T-cell (primary cell): ENCODE data around the gene SLFN11. TPM values are rescaled to one million over a fixed set of nuclear protein-coding genes. Genes with fewer than 3 reads are reported as not detected.

Experiments
- ATAC-seq, 4 experiments: fragments of 200-7000 bp in 3 of 4; fragments of 150-1000 bp in 1 of 4; cut with Tn5 transposase; replicated peaks in 1 of 4; 1 replicate in 3 of 4; 2 replicates in 1 of 4; pipeline ENCODE4 v1.10.0; 2021; ENCODE audit warnings: moderate library complexity in 3 of 4, mild to moderate bottlenecking in 2 of 4, moderate number of reproducible peaks in 1 of 4
- CTCF ChIA-PET, 2 donors: fragments of 300-600 bp; sonication (Branson Sonifier 250); formaldehyde crosslinking; loops; one replicate each; lab custom pipeline; 2022; ENCODE audit warnings: antibody characterized with exemption in 2 of 2; lab: Charles Lee
- POLR2A ChIA-PET, 2 donors: fragments of 300-600 bp; sonication (Branson Sonifier 250); formaldehyde crosslinking; loops; one replicate each; lab custom pipeline; 2022; ENCODE audit warnings: antibody characterized with exemption in 2 of 2; lab: Charles Lee
- DNase-seq, 35 experiments: peaks; one replicate each; pipeline versions ENCODE4 v3.0.0 to v3.0.0-alpha.2; 2013 to 2023
- H3K27ac ChIP-seq: one replicate; pipeline ENCODE4 v1.5.1; 2013; ENCODE audit warnings: low read length
- H3K27me3 ChIP-seq, 2 experiments: replicated peaks in 1 of 2; 1 replicate in 1 of 2; 2 replicates in 1 of 2; pipeline versions ENCODE4 v1.6.1 to v1.7.0; 2013; ENCODE audit warnings: low read length in 1 of 2, mixed read lengths in 1 of 2; ENCODE audit not compliant: control insufficient read depth in 2 of 2, insufficient read depth in 2 of 2; ENCODE audit errors: extremely low read depth in 1 of 2
- H3K36me3 ChIP-seq, 2 donors: 1 replicate in 1 of 2; 2 replicates in 1 of 2; pipeline versions ENCODE4 v1.6.1 to v1.7.0; 2013; ENCODE audit warnings: low read length in 1 of 2; ENCODE audit not compliant: control insufficient read depth in 2 of 2, insufficient read depth in 1 of 2; ENCODE audit errors: extremely low read depth in 1 of 2
- H3K4me1 ChIP-seq, 2 experiments: 1 replicate in 1 of 2; 2 replicates in 1 of 2; pipeline versions ENCODE4 v1.6.1 to v1.7.0; 2013; ENCODE audit warnings: low read length in 2 of 2, mixed read lengths in 1 of 2; ENCODE audit not compliant: insufficient read depth in 2 of 2, control insufficient read depth in 1 of 2; ENCODE audit errors: extremely low read depth in 1 of 2
- H3K4me3 ChIP-seq, 2 donors: 1 replicate in 1 of 2; 2 replicates in 1 of 2; pipeline versions ENCODE4 v1.5.1 to v1.7.0; 2013; ENCODE audit warnings: mild to moderate bottlenecking in 2 of 2, low read length in 1 of 2, moderate library complexity in 1 of 2; ENCODE audit not compliant: control insufficient read depth in 1 of 2; ENCODE audit errors: extremely low read depth in 1 of 2
- H3K9me3 ChIP-seq: 2 replicates; pipeline ENCODE4 v1.7.0; 2013
- H3K27ac Mint-ChIP-seq, 2 donors: one replicate each; pipeline ENCODE4 v1.8.0; 2020 to 2021; ENCODE audit warnings: mild to moderate bottlenecking in 2 of 2, mixed read lengths in 2 of 2
- H3K27me3 Mint-ChIP-seq, 2 donors: one replicate each; pipeline ENCODE4 v1.8.0; 2021 to 2022; ENCODE audit warnings: mixed read lengths in 2 of 2
- H3K36me3 Mint-ChIP-seq: one replicate; pipeline ENCODE4 v1.8.0; 2021; ENCODE audit warnings: mixed read lengths
- H3K4me1 Mint-ChIP-seq, 3 donors: one replicate each; pipeline ENCODE4 v1.8.0; 2020 to 2022; ENCODE audit warnings: mixed read lengths in 3 of 3, mild to moderate bottlenecking in 1 of 3
- H3K4me3 Mint-ChIP-seq, 3 donors: one replicate each; pipeline ENCODE4 v1.8.0; 2020 to 2022; ENCODE audit warnings: mild to moderate bottlenecking in 3 of 3, mixed read lengths in 3 of 3, moderate library complexity in 3 of 3
- H3K9me3 Mint-ChIP-seq, 3 donors: one replicate each; pipeline ENCODE4 v1.8.0; 2020 to 2022; ENCODE audit warnings: mixed read lengths in 3 of 3
- WGBS: methylation state at CpG from one replicate; pipeline ENCODE4 v1.1.5; 2013; ENCODE audit warnings: missing lambda C conversion rate; ENCODE audit not compliant: insufficient coverage; 5-methylcytosine and 5-hydroxymethylcytosine counted together
- total RNA-seq, 35 experiments: library from RNA in 6 of 35; stranded (reverse) in 6 of 35; fragments of 120-200 nt in 1 of 35; gene quantifications; one replicate each; pipeline versions ENCODE4 v1.2.1 to v1.2.4 and lab custom pipeline; 2013 to 2026

Gene SLFN11
- total RNA-seq, 5 donors from 2014 or later (not counting 1 experiment from before 2014, with no cell fraction given), result 22.2 to 43.2 (median 31.0) TPM

DNA sequence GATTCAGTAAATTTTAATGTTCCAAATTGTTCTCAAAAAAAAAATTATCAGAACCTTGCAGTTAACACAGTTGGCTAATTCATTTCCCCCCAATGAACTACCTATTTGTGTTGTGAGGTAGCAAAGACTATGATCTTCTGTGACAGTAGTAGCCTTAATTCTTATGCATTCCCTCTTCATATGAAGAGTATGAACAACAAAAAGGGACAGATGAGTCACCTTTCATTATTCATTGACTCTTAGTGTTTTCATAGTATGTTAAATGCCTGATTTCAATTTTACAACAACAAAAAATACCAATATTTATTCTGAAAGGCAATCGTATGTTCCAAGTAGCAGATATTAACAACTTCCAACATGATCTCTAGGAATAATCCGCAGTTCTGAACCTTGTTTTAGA lies 3.6 kb upstream of the SLFN11 start:
- POLR2A ChIA-PET, result no interaction called here
- Mint-ChIP-seq H3K4me1 (peaks cover 23 to 35% (median 31%) of the 10 kb centered on the region in 3 donors), H3K36me3 (no peaks in the 10 kb centered on the region), H3K27ac (peak overlapping the region in 1 of 2 donors; percentile 60), H3K9me3 (no peaks in the 10 kb centered on the region), H3K4me3 (no peak overlapping the region), H3K27me3 (no peaks in the 10 kb centered on the region)
- peaks cover 8 to 12% of the 10 kb centered on the region in 2 experiments for H3K4me1 ChIP-seq
- no peaks in the 10 kb centered on the region for H3K36me3 ChIP-seq
- no peaks in the 10 kb centered on the region for H3K9me3 ChIP-seq
- H3K4me3 ChIP-seq, result no peak overlapping the region
- no peaks in the 10 kb centered on the region for H3K27me3 ChIP-seq
- no CpG with 5 or more reads among the region's 2 CpGs for WGBS
- no peak overlapping the region for H3K27ac ChIP-seq
- ATAC-seq, result no peak
- no peak for DNase-seq
- CTCF ChIA-PET, result no interaction called here

DNA sequence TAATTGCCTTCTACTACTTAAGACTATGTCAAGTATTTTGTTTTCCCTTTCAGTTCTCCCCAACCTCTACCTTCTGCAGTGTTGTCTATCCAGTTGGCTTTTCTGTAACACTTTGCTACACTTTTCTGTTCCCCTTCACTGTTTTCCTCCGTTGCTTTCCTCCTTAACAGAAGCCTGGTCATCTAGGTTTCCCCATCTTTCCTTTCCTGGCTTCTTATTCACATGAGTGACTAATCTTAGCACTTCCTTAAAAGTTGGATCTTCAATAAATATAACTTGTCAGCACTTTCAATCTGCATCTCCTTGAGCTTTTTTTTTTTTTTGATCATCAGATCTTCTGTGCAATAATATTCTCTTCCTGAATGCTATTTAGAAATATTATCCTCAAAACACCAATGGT lies 2.8 kb upstream of the SLFN11 start:
- Mint-ChIP-seq H3K27ac (peak overlapping the region; percentile 87 to 89), H3K4me3 (no peak overlapping the region), H3K36me3 (no peaks in the 10 kb centered on the region), H3K4me1 (peaks cover 32 to 39% (median 39%) of the 10 kb centered on the region in 3 donors), H3K9me3 (no peaks in the 10 kb centered on the region), H3K27me3 (no peaks in the 10 kb centered on the region)
- H3K27ac ChIP-seq, result peak overlapping the region; percentile 34
- no peak for DNase-seq
- no peak for ATAC-seq
- ChIA-PET POLR2A (no interaction called here), CTCF (interaction anchor here (0.6 kb wide), 2 partner anchors 225 to 387 kb away, joined by 3 to 4 read pairs; no protein-coding TSS in a partner anchor)
- H3K27me3 ChIP-seq, result no peaks in the 10 kb centered on the region
- peaks cover 8 to 12% of the 10 kb centered on the region in 2 experiments for H3K4me1 ChIP-seq
- no peak overlapping the region for H3K4me3 ChIP-seq
- H3K9me3 ChIP-seq, result no peaks in the 10 kb centered on the region
- H3K36me3 ChIP-seq, result no peaks in the 10 kb centered on the region
- WGBS, result 67% methylated on average over 1 of the region's 1 CpG

DNA sequence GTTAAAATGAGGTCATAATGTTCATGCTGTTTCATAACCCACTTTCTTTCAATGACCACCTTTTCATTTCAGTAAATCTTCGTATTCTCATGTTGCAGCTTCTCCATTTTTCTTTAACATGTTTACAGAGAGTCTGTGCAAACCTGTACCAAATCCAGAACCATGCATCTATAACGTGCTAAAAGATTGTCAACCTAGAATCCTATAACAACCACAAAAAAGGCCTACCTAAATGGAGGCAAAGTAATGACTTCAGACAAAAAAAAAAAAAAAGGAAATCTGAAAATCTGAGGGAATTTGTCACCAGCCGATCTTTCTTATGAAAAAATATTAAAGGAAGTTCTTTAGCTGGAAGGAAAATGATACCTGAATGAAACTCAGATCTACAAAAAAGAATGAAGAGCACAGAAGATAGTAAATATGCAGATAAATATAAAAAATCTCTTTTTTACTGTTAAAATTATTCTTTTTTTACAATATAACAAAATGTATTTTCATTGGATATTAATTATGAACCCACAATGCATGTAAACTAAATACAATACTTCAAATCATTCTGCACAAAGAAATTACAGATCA lies 1.4 kb upstream of the SLFN11 start:
- Histone ChIP-seq H3K27me3 (no peaks in the 10 kb centered on the region), H3K27ac (peak overlapping the region; percentile 94), H3K9me3 (no peaks in the 10 kb centered on the region), H3K4me3 (peak overlapping the region; percentile 64 to 83), H3K4me1 (peaks cover 8 to 12% of the 10 kb centered on the region in 2 experiments), H3K36me3 (no peaks in the 10 kb centered on the region)
- H3K36me3 Mint-ChIP-seq, result peaks cover 7% of the 10 kb centered on the region
- peak overlapping the region; percentile 96 to 98 for H3K27ac Mint-ChIP-seq
- ATAC-seq, result peak in 1 of 4 experiments; percentile 7
- H3K27me3 Mint-ChIP-seq, result no peaks in the 10 kb centered on the region
- H3K4me1 Mint-ChIP-seq, result peaks cover 37 to 51% (median 50%) of the 10 kb centered on the region in 3 donors
- no peak for DNase-seq
- ChIA-PET CTCF (interaction anchor here in 1 of 2 donors (0.6 to 1.5 kb wide), 2 partner anchors 62 to 160 kb away, joined by 3 to 5 read pairs; no protein-coding TSS in a partner anchor), POLR2A (interaction anchor here (0.6 to 0.7 kb wide), 3 partner anchors 33 to 146 kb away, joined by 3 to 5 read pairs (median 5); no protein-coding TSS in a partner anchor)
- H3K4me3 Mint-ChIP-seq, result peak overlapping the region; percentile 93 to 97 (median 95)
- 20% methylated on average over 1 of the region's 3 CpGs for WGBS
- peaks cover 4 to 10% (median 10%) of the 10 kb centered on the region in 3 donors for H3K9me3 Mint-ChIP-seq

DNA sequence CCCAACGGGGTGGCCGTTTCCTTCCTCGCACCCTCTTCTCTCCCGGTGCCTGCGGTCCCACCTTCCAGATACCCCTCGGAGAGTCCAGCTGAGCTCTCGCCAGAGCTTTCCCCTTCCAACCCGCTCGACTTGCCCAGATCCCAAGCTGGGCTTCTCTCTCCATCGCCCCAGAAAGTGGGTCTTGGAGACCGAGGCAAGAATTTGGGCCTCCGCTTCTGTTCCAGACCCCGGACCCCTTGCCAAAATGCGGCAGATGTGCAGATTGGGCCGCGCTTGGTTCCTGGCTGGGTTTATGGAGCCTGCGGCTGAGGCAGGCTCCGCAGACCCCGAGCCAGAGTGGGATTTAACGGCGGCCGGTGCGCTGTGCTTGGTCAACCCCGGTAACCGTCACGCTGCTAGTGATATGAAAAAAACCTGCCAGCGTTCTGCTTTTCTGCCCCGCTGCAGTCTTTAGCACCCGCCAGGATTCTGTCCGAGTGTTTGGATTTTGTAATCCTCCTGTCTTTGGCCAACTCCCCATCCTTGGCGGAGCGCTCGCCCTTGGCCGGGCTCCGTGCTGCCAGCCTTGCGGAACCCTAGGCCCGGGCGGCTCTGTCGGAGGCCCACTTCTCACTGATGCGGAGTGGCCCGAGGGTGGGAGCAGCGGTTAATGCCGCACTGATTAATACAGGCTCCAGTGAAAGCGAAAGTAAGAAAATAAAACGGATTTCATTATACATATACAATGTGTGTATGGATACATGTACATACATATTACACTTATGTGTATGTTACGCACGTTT lies 754 bp upstream of the SLFN11 start:
- peaks cover 43 to 58% (median 50%) of the 10 kb centered on the region in 3 donors for H3K4me1 Mint-ChIP-seq
- CTCF ChIA-PET, result interaction anchor here in 1 of 2 donors (0.6 to 1.9 kb wide), 5 partner anchors 61 to 254 kb away, joined by 3 to 8 read pairs (median 4); no protein-coding TSS in a partner anchor
- WGBS, result under 1% methylated on average over 35 of the region's 47 CpGs

DNA sequence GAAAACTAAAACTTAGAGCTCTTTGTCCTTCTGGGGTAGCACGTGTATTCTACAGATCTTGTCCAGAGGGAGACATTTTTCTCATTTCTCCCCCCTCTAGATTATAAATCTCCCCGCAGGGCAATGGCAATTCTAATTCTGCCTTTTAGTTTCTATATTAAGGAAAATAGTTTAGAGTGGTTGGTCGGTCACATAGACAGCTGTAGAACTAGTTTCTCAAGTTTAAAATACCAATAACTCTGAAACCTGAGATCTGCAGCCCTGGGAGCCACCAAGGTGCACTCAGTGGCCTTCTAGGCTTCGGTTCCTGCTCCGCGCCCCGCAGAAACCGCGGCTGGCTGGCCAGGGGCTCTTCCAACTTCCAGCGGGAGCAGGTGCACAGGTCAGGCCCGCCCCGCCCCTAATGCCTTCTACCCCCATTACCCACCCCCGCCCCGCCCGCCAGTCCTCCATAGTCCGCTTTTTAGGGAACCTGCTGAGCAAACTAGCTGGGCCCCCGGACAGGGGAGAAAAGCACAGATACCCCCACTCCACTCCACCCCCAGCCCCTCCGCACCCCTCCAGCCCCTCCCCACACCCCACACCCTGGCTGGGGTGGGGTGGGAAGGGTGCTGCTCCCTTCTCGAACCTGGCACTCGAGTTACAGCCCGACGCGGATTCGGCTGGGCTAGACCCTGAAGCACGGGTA lies 431 bp downstream of the SLFN11 start:
- POLR2A ChIA-PET, result interaction anchor here (0.8 to 1.4 kb wide), 4 partner anchors 11 to 165 kb away, joined by 3 to 6 read pairs (median 4); no protein-coding TSS in a partner anchor
- no peaks in the 10 kb centered on the region for H3K27me3 ChIP-seq
- H3K9me3 Mint-ChIP-seq, result peaks cover 4 to 16% (median 11%) of the 10 kb centered on the region in 3 donors
- peaks cover 52 to 66% (median 60%) of the 10 kb centered on the region in 3 donors for H3K4me1 Mint-ChIP-seq
- no peaks in the 10 kb centered on the region for H3K27me3 Mint-ChIP-seq
- DNase-seq, result peak in 15 of 35 experiments; percentile 1 to 50 (median 8)
- CTCF ChIA-PET, result interaction anchor here (1.0 to 1.9 kb wide), 5 partner anchors 60 to 253 kb away, joined by 3 to 8 read pairs (median 4); no protein-coding TSS in a partner anchor
- no peaks in the 10 kb centered on the region for H3K9me3 ChIP-seq
- 1% methylated on average over 14 of the region's 25 CpGs for WGBS
- H3K27ac ChIP-seq, result peak overlapping the region; percentile 94
- ATAC-seq, result peak; percentile 7 to 37 (median 20)
- peaks cover 0 to 7% of the 10 kb centered on the region in 2 donors for H3K36me3 ChIP-seq
- peaks cover 15% of the 10 kb centered on the region for H3K36me3 Mint-ChIP-seq
- H3K4me1 ChIP-seq, result peaks cover 13 to 19% of the 10 kb centered on the region in 2 experiments
- H3K27ac Mint-ChIP-seq, result peak overlapping the region; percentile 96 to 98
- H3K4me3 Mint-ChIP-seq, result peak overlapping the region; percentile 93 to 97 (median 95)
- peak overlapping the region; percentile 64 to 83 for H3K4me3 ChIP-seq

More for the DNA sequence above, 754 bp upstream of the SLFN11 start:
- peak overlapping the region; percentile 94 for H3K27ac ChIP-seq
- H3K27me3 ChIP-seq, result no peaks in the 10 kb centered on the region
- peaks cover 8 to 12% of the 10 kb centered on the region in 2 experiments for H3K4me1 ChIP-seq
- Mint-ChIP-seq H3K4me3 (peak overlapping the region; percentile 93 to 97 (median 95)), H3K9me3 (peaks cover 4 to 16% (median 11%) of the 10 kb centered on the region in 3 donors), H3K36me3 (peaks cover 14% of the 10 kb centered on the region), H3K27me3 (no peaks in the 10 kb centered on the region), H3K27ac (peak overlapping the region; percentile 96 to 98)
- H3K36me3 ChIP-seq, result peaks cover 0 to 2% of the 10 kb centered on the region in 2 donors
- peak; percentile 26 to 50 (median 34) for ATAC-seq
- H3K9me3 ChIP-seq, result no peaks in the 10 kb centered on the region
- POLR2A ChIA-PET, result interaction anchor here (0.6 to 1.4 kb wide), 10 partner anchors 61 to 389 kb away, joined by 3 to 6 read pairs (median 4); no protein-coding TSS in a partner anchor
- peak overlapping the region; percentile 64 to 83 for H3K4me3 ChIP-seq
- peak in 32 of 35 experiments; percentile 3 to 65 (median 28) for DNase-seq
